AG09319 (cell line): ENCODE data around the gene BRF1.

Source experiments
- DNase-seq: peaks from one replicate; pipeline ENCODE4 v3.0.0-alpha.2; 2010; ENCODE audit warnings: low read depth; ENCODE audit errors: extremely low read depth
- CTCF ChIP-seq: IDR thresholded peaks from 2 replicates; pipeline ENCODE4 v1.5.1; 2011; ENCODE audit warnings: low read depth, mild to moderate bottlenecking, inconsistent platforms, low read length, moderate library complexity

BRF1 gene

GRCh38 chr14:105317546-105317945, 16.7 kb upstream of the BRF1 start:
- DNase-seq: no peak
- peak; percentile 10 for TF ChIP-seq CTCF

- TF ChIP-seq CTCF: no peak
- DNase-seq: no peak
Observed at GRCh38 chr14:105316968-105317510, 16.2 kb upstream of the BRF1 start.

- DNase-seq: no peak
- TF ChIP-seq CTCF: no peak
Observed at GRCh38 chr14:105316577-105316941, 15.8 kb upstream of the BRF1 start.

- no peak for TF ChIP-seq CTCF
- no peak for DNase-seq
Observed at GRCh38 chr14:105315941-105316576, 15.3 kb upstream of the BRF1 start.

GRCh38 chr14:105315211-105315721, 14.5 kb upstream of the BRF1 start:
- no peak for DNase-seq
- TF ChIP-seq CTCF: no peak

- peak; percentile 71 for DNase-seq
- TF ChIP-seq CTCF: no peak
Observed at GRCh38 chr14:105314287-105315200, 13.7 kb upstream of the BRF1 start, which contains the start of gene PACS2. Gene PACS2, plus strand, starts transcription at chr14:105314748. Its CDS starts 171 bp downstream, at chr14:105314919.
